Measurements from ENCODE around the gene HEY2. TPM values are rescaled to one million over a fixed set of nuclear protein-coding genes. Genes with fewer than 3 reads are reported as not detected.
"Not testable (repeated sequence)": the region's sequence is repeated elsewhere in the genome, so short reads cannot be mapped to it uniquely, and the experiment has no call there.

The HEY2 gene
- total RNA-seq, result not detected in 2 replicates

- peak within 1 kb of the TSS; percentile 49 for H3K27ac Mint-ChIP-seq
- intact Hi-C loops (cut with micrococcal nuclease), result loop anchor here (1.0 to 5.0 kb wide), 6 partner anchors 31 to 1368 kb away; partner anchors contain the start of genes CENPW, HINT3, RSPO3 and TPD52L1
- H3K36me3 Mint-ChIP-seq (ENCODE audit: low read depth), result no peaks in the 10 kb centered on the region
- peak; percentile 83 for DNase-seq (ENCODE audit: low spot score)
- peaks cover 45% of the 10 kb centered on the region for H3K4me1 Mint-ChIP-seq (ENCODE audit: low read depth)
- H3K27me3 Mint-ChIP-seq (ENCODE audit: insufficient read depth), result peaks cover 67% of the 10 kb centered on the region
- peak within 1 kb of the TSS; percentile 83 for H3K4me3 Mint-ChIP-seq
- H3K9me3 Mint-ChIP-seq, result no peaks in the 10 kb centered on the region
Measured at GRCh38 chr6:125749173-125749864, at the start of gene HEY2. Gene HEY2, plus strand, starts transcription at chr6:125749632. Its CDS starts 145 bp downstream, at chr6:125749777.

GRCh38 chr6:125700581-125701353, 48.7 kb upstream of the HEY2 start:
- H3K9me3 Mint-ChIP-seq, result no peaks in the 10 kb centered on the region

GRCh38 chr6:125701354-125701668, 48.1 kb upstream of the HEY2 start:
- Mint-ChIP-seq H3K4me1 (ENCODE audit: low read depth) (no peaks in the 10 kb centered on the region), H3K36me3 (ENCODE audit: low read depth) (no peaks in the 10 kb centered on the region), H3K27me3 (ENCODE audit: insufficient read depth) (peaks cover 14% of the 10 kb centered on the region), H3K4me3 (no peak overlapping the region), H3K9me3 (no peaks in the 10 kb centered on the region), H3K27ac (no peak overlapping the region)
- no peak for DNase-seq (ENCODE audit: low spot score)
- intact Hi-C loops (cut with micrococcal nuclease), result no loop called here

More at GRCh38 chr6:125700581-125701353, 48.7 kb upstream of the HEY2 start:
- H3K27me3 Mint-ChIP-seq (ENCODE audit: insufficient read depth), result peaks cover 14% of the 10 kb centered on the region
- no peaks in the 10 kb centered on the region for H3K4me1 Mint-ChIP-seq (ENCODE audit: low read depth)
- intact Hi-C loops (cut with micrococcal nuclease), result no loop called here
- no peaks in the 10 kb centered on the region for H3K36me3 Mint-ChIP-seq (ENCODE audit: low read depth)
- no peak for DNase-seq (ENCODE audit: low spot score)
- no peak overlapping the region for H3K27ac Mint-ChIP-seq
- no peak overlapping the region for H3K4me3 Mint-ChIP-seq

GRCh38 chr6:125703882-125704281, 45.5 kb upstream of the HEY2 start:
- H3K27ac Mint-ChIP-seq; H3K4me1 Mint-ChIP-seq (ENCODE audit: low read depth); H3K4me3 Mint-ChIP-seq; DNase-seq (ENCODE audit: low spot score); H3K9me3 Mint-ChIP-seq; intact Hi-C loops (cut with micrococcal nuclease); H3K36me3 Mint-ChIP-seq (ENCODE audit: low read depth): not testable (repeated sequence)
- peaks cover 17% of the 10 kb centered on the region for H3K27me3 Mint-ChIP-seq (ENCODE audit: insufficient read depth)

GRCh38 chr6:125707615-125708243, 41.7 kb upstream of the HEY2 start:
- no peaks in the 10 kb centered on the region for H3K4me1 Mint-ChIP-seq (ENCODE audit: low read depth)
- H3K27ac Mint-ChIP-seq, result no peak overlapping the region
- peaks cover 4% of the 10 kb centered on the region for H3K9me3 Mint-ChIP-seq
- no peak overlapping the region for H3K4me3 Mint-ChIP-seq
- DNase-seq (ENCODE audit: low spot score), result no peak
- peaks cover 7% of the 10 kb centered on the region for H3K27me3 Mint-ChIP-seq (ENCODE audit: insufficient read depth)
- no peaks in the 10 kb centered on the region for H3K36me3 Mint-ChIP-seq (ENCODE audit: low read depth)
- intact Hi-C loops (cut with micrococcal nuclease), result no loop called here

GRCh38 chr6:125711013-125711675, 38.3 kb upstream of the HEY2 start:
- peaks cover 8% of the 10 kb centered on the region for H3K4me1 Mint-ChIP-seq (ENCODE audit: low read depth)
- H3K36me3 Mint-ChIP-seq (ENCODE audit: low read depth), result no peaks in the 10 kb centered on the region
- no peak for DNase-seq (ENCODE audit: low spot score)
- peaks cover 4% of the 10 kb centered on the region for H3K9me3 Mint-ChIP-seq
- no peak overlapping the region for H3K27ac Mint-ChIP-seq
- peaks cover 7% of the 10 kb centered on the region for H3K27me3 Mint-ChIP-seq (ENCODE audit: insufficient read depth)
- intact Hi-C loops (cut with micrococcal nuclease), result no loop called here
- H3K4me3 Mint-ChIP-seq, result no peak overlapping the region

GRCh38 chr6:125714441-125715090, 34.9 kb upstream of the HEY2 start:
- Mint-ChIP-seq H3K9me3 (peaks cover 4% of the 10 kb centered on the region), H3K36me3 (ENCODE audit: low read depth) (no peaks in the 10 kb centered on the region), H3K27me3 (ENCODE audit: insufficient read depth) (peaks cover 2% of the 10 kb centered on the region), H3K4me3 (no peak overlapping the region), H3K4me1 (ENCODE audit: low read depth) (peaks cover 8% of the 10 kb centered on the region), H3K27ac (no peak overlapping the region)
- intact Hi-C loops (cut with micrococcal nuclease), result no loop called here
- DNase-seq (ENCODE audit: low spot score), result no peak

GRCh38 chr6:125717120-125717731, 32.2 kb upstream of the HEY2 start:
- H3K27me3 Mint-ChIP-seq (ENCODE audit: insufficient read depth), result peaks cover 7% of the 10 kb centered on the region
- DNase-seq (ENCODE audit: low spot score), result no peak
- no peaks in the 10 kb centered on the region for H3K9me3 Mint-ChIP-seq
- H3K36me3 Mint-ChIP-seq (ENCODE audit: low read depth), result no peaks in the 10 kb centered on the region
- H3K4me1 Mint-ChIP-seq (ENCODE audit: low read depth), result peaks cover 8% of the 10 kb centered on the region
- H3K4me3 Mint-ChIP-seq, result no peak overlapping the region
- intact Hi-C loops (cut with micrococcal nuclease), result no loop called here
- H3K27ac Mint-ChIP-seq, result no peak overlapping the region

- DNase-seq (ENCODE audit: low spot score), result no peak
- intact Hi-C loops (cut with micrococcal nuclease), result no loop called here
- Mint-ChIP-seq H3K4me3 (no peak overlapping the region), H3K27ac (no peak overlapping the region), H3K9me3 (no peaks in the 10 kb centered on the region), H3K27me3 (ENCODE audit: insufficient read depth) (peaks cover 7% of the 10 kb centered on the region), H3K36me3 (ENCODE audit: low read depth) (no peaks in the 10 kb centered on the region), H3K4me1 (ENCODE audit: low read depth) (peaks cover 8% of the 10 kb centered on the region)
Measured at GRCh38 chr6:125718109-125718508, 31.3 kb upstream of the HEY2 start.

- Mint-ChIP-seq H3K9me3 (no peaks in the 10 kb centered on the region), H3K4me3 (no peak overlapping the region), H3K27ac (no peak overlapping the region), H3K36me3 (ENCODE audit: low read depth) (no peaks in the 10 kb centered on the region), H3K4me1 (ENCODE audit: low read depth) (no peaks in the 10 kb centered on the region), H3K27me3 (ENCODE audit: insufficient read depth) (peaks cover 16% of the 10 kb centered on the region)
- DNase-seq (ENCODE audit: low spot score), result no peak
- intact Hi-C loops (cut with micrococcal nuclease), result no loop called here
Measured at GRCh38 chr6:125722886-125723285, 26.5 kb upstream of the HEY2 start.

- H3K4me3 Mint-ChIP-seq, result no peak overlapping the region
- H3K9me3 Mint-ChIP-seq, result no peaks in the 10 kb centered on the region
- no peaks in the 10 kb centered on the region for H3K36me3 Mint-ChIP-seq (ENCODE audit: low read depth)
- no peaks in the 10 kb centered on the region for H3K4me1 Mint-ChIP-seq (ENCODE audit: low read depth)
- intact Hi-C loops (cut with micrococcal nuclease), result no loop called here
- no peak for DNase-seq (ENCODE audit: low spot score)
- peaks cover 31% of the 10 kb centered on the region for H3K27me3 Mint-ChIP-seq (ENCODE audit: insufficient read depth)
- no peak overlapping the region for H3K27ac Mint-ChIP-seq
Measured at GRCh38 chr6:125727216-125727615, 22.2 kb upstream of the HEY2 start.

GRCh38 chr6:125728739-125729138, 20.7 kb upstream of the HEY2 start:
- intact Hi-C loops (cut with micrococcal nuclease), result no loop called here
- Mint-ChIP-seq H3K36me3 (ENCODE audit: low read depth) (no peaks in the 10 kb centered on the region), H3K9me3 (no peaks in the 10 kb centered on the region), H3K4me3 (no peak overlapping the region), H3K27me3 (ENCODE audit: insufficient read depth) (peaks cover 44% of the 10 kb centered on the region), H3K27ac (no peak overlapping the region), H3K4me1 (ENCODE audit: low read depth) (no peaks in the 10 kb centered on the region)
- DNase-seq (ENCODE audit: low spot score), result no peak

Measured in activated T-helper 1 cell treated with anti-CD3 and anti-CD28 coated beads, Interleukin-12 subunit alpha, Interleukin-12 subunit beta, Interleukin-2, Interleukin-4 antibody, amounts not matched to agents 30 ng/mL and 10 ng/mL and 1 ng/mL, durations not matched to agents 14 hours and 24 hours and 36 hours (primary cell).